WERI-Rb-1 (cell line): Measurements from ENCODE around the gene MINDY3.

ENCODE experiments used
- DNase-seq: peaks from one replicate; pipeline ENCODE4 v3.0.0-alpha.2; 2020
- H3K27ac ChIP-seq: fragments of 250-450 bp; sonication (Bioruptor Pico); 2 replicates; pipeline ENCODE4 v1.5.1; 2020; ENCODE audit warnings: mild to moderate bottlenecking, moderate library complexity
- H3K27me3 ChIP-seq: fragments of 250-450 bp; sonication (Bioruptor Pico); 2 replicates; pipeline ENCODE4 v1.5.1; 2021; ENCODE audit warnings: mild to moderate bottlenecking, low read depth, moderate library complexity; ENCODE audit not compliant: insufficient read depth, severe bottlenecking
- H3K36me3 ChIP-seq: fragments of 250-450 bp; sonication (Bioruptor Pico); 2 replicates; pipeline ENCODE4 v1.5.1; 2020; ENCODE audit warnings: mild to moderate bottlenecking, moderate library complexity
- H3K4me3 ChIP-seq: 2 replicates; pipeline ENCODE4 v1.5.1; 2011; ENCODE audit warnings: low read depth, mild to moderate bottlenecking, control low read depth, low read length
- H3K9me3 ChIP-seq: fragments of 250-450 bp; sonication (Bioruptor Pico); 2 replicates; pipeline ENCODE4 v1.5.1; 2021; ENCODE audit warnings: mild to moderate bottlenecking, moderate library complexity; ENCODE audit not compliant: severe bottlenecking
- TF ChIP-seq, protein P1 (sequence below): IDR thresholded peaks from 2 replicates; pipeline ENCODE4 v1.5.1; 2011; ENCODE audit warnings: low read depth, mild to moderate bottlenecking, control low read depth, inconsistent platforms, low read length

MINDY3 gene

DNA sequence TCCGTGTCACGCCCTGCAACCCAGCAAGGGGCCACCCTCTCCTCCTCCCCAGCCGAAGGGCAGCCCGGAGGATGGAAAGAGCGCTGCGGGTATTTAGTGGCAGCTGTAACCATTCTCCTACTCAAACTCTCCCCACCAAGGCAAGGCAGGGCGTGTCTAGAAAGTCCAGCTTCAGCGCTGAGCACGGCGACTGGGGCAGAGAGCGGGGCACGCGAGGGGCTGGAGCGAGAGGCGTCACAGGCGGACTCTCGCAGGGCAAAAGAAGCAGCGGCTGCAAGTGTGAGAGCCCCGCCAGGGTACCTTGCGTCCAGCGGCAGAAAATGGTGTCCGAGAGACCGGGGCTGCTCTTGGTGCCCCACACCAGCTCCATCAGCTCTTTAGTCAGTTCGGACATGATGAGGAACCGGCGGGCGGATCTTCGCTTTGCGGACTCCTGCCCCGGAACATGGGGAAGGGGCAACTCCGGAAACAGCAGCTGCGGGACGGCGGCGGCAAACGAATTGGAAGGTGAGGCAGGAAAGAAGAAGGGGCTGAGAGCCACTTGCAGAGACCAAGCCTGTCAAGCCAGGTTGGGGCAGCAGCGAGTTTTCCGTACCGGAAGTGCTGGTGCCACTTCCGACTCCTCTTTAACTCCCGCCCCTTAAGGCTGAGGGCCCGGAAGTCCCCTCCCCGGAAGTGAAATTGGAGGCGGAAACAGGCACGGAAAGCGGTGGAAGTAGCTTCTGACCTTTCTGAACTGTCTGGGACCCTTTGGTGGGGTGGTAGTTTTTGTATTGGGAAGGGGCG lies at the start of gene MINDY3:
Gene MINDY3 (minus strand): TSS at position 602 of the 786 bp plus-strand sequence. CDS start 208 bp downstream, at position 394.
- H3K9me3 ChIP-seq, result no peaks in the 10 kb centered on the region
- no peaks in the 10 kb centered on the region for H3K27me3 ChIP-seq
- peak; percentile 68 for DNase-seq
- peak within 1 kb of the TSS; percentile 95 for H3K4me3 ChIP-seq
- peak within 1 kb of the TSS; percentile 55 for H3K27ac ChIP-seq
- TF ChIP-seq, protein P1, sequence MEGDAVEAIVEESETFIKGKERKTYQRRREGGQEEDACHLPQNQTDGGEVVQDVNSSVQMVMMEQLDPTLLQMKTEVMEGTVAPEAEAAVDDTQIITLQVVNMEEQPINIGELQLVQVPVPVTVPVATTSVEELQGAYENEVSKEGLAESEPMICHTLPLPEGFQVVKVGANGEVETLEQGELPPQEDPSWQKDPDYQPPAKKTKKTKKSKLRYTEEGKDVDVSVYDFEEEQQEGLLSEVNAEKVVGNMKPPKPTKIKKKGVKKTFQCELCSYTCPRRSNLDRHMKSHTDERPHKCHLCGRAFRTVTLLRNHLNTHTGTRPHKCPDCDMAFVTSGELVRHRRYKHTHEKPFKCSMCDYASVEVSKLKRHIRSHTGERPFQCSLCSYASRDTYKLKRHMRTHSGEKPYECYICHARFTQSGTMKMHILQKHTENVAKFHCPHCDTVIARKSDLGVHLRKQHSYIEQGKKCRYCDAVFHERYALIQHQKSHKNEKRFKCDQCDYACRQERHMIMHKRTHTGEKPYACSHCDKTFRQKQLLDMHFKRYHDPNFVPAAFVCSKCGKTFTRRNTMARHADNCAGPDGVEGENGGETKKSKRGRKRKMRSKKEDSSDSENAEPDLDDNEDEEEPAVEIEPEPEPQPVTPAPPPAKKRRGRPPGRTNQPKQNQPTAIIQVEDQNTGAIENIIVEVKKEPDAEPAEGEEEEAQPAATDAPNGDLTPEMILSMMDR, result no peak
- no peaks in the 10 kb centered on the region for H3K36me3 ChIP-seq

GRCh38 chr10:15901889-15902288 lies 41.6 kb upstream of the MINDY3 start:
- H3K27ac ChIP-seq, result no peak overlapping the region

GRCh38 chr10:15898046-15898445 lies 37.7 kb upstream of the MINDY3 start:
- H3K36me3 ChIP-seq, result no peaks in the 10 kb centered on the region
- H3K27me3 ChIP-seq, result no peaks in the 10 kb centered on the region
- TF ChIP-seq, protein P1, result no peak
- H3K27ac ChIP-seq, result no peak overlapping the region
- DNase-seq, result no peak
- H3K4me3 ChIP-seq, result no peak overlapping the region
- no peaks in the 10 kb centered on the region for H3K9me3 ChIP-seq

More at GRCh38 chr10:15901889-15902288, 41.6 kb upstream of the MINDY3 start:
- H3K4me3 ChIP-seq, result no peak overlapping the region
- TF ChIP-seq, protein P1, result no peak
- H3K27me3 ChIP-seq, result no peaks in the 10 kb centered on the region
- H3K9me3 ChIP-seq, result no peaks in the 10 kb centered on the region
- no peak for DNase-seq
- no peaks in the 10 kb centered on the region for H3K36me3 ChIP-seq

DNA sequence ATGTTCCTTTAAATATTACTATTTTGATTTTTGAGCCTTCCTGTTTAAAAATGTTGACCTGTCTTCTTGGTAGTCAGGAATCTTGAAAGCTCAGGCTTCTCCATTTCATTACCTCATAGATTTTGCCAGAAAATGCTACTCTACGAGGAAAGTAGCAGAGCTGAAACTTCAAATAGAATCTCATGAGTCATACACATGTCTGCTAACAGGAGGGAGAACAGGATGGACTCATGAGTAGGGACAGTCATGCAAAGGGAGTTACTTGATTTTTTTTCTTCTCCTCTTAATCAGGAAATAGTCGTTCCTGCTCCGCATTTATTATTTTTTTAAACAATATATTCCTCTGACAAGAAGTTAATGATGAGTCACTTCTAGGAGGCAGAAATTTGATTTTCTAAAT lies 37.0 kb upstream of the MINDY3 start:
- no peaks in the 10 kb centered on the region for H3K36me3 ChIP-seq
- H3K9me3 ChIP-seq, result no peaks in the 10 kb centered on the region
- no peak overlapping the region for H3K27ac ChIP-seq
- H3K27me3 ChIP-seq, result no peaks in the 10 kb centered on the region
- TF ChIP-seq, protein P1, result no peak
- no peak overlapping the region for H3K4me3 ChIP-seq
- no peak for DNase-seq

DNA sequence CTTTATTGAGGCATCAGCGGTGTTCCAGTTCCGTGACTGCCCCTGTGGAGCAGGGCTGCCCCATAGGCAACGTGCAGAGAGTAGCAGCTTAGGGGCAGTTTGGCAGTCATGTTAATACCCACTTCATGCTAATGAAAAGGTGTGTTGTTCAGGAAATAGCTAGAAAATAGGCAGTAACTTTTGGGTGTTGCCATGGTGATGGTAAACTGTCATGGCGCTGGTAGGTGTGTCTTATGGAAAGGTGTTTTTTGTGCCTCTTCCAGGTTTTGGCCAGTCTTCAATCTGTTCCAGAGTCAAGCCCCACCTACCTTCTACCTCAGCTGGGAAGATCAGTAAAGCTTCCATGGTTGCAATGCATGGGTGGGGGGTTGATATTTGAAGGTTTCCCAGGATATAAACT lies 36.3 kb upstream of the MINDY3 start:
- Histone ChIP-seq H3K36me3 (no peaks in the 10 kb centered on the region), H3K9me3 (no peaks in the 10 kb centered on the region)

More for the DNA sequence above, 36.3 kb upstream of the MINDY3 start:
- no peak for DNase-seq
- TF ChIP-seq, protein P1, result no peak
- Histone ChIP-seq H3K27me3 (no peaks in the 10 kb centered on the region), H3K27ac (no peak overlapping the region), H3K4me3 (no peak overlapping the region)
